GM18526 (cell line): Measurements from ENCODE around the gene EIF4G3.

Experiments used
- POLR2A ChIP-seq: IDR thresholded peaks from 3 replicates; pipeline ENCODE4 v1.6.1; 2011; ENCODE audit not compliant: insufficient read length; ENCODE audit errors: extremely low read depth

Gene EIF4G3

DNA sequence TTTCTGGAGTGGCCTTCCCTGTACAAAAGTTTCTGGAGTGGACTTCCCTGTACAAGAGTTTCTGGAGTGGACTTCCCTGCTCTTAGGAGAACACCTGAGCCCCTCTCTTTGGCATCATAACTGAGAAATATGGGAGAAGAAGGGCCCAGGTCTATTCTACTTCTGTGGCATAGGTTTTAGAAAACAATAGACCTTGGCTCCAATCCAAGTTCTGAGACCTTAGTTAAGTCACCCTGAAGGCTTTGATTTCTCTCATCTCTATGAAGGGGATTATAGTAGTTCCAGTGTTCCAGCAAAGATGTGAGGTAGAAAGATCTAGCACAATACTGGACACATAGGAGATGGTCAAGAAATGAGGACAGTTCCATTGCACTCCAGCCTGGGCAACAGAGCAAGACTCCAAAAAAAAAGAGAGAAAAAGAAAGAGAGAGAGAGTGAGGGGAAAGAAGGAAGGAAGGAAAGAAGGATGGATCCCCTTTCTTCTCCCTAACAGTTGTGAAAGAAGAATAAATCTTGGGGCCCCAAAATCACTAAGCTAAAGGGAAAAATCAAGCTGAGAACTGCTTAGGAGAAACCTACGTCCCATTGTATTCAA is 13.3 kb upstream of the EIF4G3 start:
- TF ChIP-seq POLR2A = no peak

DNA sequence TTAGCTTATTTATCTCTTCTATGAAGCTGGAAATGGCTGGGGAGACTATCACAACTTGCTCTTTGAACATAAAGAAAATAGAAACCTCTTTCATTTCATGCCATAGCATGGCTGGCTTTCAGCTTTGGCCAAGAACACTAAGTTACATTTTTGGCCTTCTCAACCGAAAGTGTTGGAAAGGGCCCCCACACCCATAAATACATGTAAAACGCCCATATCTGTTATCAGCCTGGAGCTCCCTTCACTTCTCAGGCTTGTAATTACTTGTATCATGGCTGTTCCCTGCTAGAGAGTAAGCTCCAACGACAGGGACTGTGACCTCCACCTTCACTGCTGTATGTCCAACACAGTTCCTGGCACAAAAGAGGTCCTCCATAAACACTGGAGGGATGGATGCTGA is 12.7 kb upstream of the EIF4G3 start:
- no peak for TF ChIP-seq POLR2A

DNA sequence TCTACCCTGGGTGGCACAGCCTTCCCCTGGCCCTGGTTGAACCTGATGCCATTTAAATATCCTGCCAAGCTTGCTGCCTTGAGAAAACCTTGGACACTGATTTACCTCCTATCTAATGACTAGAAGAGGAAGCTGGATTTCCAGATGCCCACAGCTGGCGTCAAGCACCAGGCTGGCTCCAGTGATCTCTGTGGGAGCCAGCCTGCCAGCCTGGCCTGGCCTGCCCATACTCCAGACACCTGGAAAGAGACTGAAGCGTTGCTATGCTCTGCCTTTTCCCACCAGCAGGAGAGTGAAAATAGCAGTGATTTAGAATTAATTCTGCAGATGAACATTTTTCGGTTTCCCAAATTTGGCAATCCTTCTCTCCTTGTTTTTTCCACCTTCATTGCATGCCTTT is 11.5 kb upstream of the EIF4G3 start:
- no peak for TF ChIP-seq POLR2A

DNA sequence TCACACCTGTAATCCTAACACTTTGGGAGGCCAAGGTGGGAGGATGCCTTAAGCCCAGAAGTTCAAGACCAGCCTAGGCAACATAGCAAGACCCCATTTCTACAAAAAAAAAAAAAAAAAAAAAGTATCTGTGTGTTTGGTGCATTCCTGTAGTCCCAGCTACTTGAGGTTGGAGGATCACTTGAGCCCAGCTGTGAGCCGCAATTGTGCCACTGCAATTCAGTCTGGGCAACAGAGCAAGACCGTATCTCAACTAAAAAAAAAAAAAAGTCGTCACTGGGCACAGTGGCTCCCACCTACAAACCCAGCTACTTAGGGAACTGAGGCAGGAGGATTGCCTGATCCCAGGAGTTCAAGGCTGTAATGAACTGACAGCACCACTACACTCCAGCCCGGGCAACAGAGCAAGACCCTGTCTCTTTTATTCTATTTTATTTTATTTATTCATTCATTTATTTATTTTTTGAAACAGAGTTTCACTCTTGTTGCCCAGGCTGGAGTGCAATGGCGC is 8.6 kb upstream of the EIF4G3 start:
- TF ChIP-seq POLR2A = no peak

DNA sequence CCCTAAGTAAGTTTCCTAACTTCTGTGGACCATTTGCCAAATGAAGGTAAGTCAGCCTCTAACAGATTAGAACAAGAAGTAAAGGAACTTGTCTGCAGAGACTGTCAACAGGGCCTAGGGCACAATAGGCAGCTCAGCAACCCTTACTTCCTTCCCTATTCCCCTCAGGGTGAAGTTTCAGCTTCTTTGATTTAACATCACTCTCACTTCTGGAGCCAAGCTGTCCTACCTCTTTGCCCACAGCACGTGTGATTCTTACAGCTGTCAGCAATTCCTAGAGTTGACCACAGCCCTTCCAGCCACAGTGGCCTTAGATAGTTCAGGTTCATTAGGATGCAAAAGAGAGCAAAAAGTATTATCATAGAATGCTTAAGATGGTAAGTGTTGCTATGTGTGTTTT is 7.6 kb upstream of the EIF4G3 start:
- no peak for TF ChIP-seq POLR2A

DNA sequence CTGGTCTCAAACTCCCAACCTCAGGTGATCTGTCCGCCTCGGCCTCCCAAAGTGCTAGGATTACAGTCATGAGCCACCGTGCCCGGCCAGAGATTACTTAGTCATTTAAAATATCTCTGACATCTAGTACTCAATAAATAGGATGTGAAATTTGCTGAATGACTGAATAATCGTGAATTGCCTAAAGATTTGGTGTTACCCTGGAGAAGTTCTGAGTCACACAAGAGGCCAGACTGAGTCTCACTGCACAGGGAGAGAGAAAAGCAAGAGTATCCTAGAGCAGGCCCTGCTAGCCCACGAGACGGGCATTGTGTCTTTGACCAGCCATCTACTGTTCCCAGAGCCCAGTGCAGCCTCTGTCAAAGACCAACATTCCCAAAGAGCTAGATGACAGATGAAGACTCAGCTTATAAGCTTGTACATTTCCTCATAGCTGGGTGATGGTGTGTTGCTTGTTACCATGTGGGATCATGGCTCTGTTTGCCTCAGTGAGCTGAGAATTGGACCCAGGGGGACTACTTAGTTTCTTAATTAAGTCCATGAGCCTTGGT is 5.6 kb upstream of the EIF4G3 start:
- TF ChIP-seq POLR2A = no peak

DNA sequence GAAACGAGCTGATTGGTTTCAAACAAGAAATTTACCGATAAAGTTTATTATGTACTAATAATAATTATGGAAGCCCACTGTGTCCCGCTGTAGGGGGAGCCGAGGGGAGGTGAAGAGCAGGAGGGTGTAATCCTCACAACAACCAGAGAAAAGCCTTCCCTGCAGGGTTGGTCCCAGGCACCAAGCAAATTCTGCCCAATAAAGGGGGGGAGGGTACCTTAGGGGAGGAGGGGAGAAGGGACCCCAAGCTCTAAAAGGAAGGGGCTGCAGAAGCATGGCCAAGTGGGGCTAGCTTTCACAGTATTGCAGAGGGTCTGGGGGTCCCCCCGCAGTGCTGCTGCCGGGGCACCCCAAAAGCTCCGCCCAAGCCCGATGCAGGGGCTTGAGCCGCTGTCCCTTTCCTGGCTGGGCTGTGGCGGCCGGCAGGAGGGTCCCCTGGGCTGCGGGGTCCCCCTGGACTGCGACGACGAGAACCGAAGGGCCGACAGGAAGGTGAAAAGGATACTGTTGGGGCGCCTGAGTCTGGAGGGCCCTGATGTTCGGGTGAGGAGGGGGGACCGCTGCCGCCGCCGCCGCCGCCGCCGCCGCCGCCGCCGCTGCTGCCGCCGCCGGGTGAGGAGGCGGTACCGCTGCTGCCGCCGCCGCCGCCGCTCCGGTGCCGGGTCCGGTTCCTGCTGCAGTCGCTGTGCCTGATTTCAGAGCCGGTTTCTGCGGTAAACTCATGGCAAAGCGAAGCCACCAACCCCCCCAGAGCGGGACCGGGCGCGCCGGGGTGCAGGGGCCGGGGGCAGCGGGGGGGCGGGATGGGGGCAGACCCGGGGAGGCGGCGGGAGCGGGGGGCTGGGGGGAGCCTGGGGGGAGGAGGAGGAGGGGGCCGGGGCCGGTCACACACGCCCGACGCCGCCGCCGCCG is 771 bp downstream of the EIF4G3 start:
- TF ChIP-seq POLR2A = no peak

DNA sequence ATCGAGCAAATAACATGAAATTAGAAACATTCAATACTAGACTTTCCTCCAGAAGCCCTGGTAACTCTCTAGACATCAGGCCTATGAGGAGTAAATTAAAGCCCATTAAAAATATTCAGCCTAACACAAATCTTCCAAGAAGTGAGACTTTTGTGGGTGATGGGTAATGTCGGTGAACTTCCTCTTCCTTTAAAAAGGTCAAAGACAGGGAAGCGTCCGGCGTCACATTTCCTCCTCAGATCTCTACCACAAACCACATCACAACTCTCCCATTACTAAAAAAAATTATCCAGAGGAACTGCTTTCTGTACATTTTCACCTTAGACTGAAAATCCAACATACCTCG is 1.4 kb downstream of the EIF4G3 start:
- TF ChIP-seq POLR2A = no peak

DNA sequence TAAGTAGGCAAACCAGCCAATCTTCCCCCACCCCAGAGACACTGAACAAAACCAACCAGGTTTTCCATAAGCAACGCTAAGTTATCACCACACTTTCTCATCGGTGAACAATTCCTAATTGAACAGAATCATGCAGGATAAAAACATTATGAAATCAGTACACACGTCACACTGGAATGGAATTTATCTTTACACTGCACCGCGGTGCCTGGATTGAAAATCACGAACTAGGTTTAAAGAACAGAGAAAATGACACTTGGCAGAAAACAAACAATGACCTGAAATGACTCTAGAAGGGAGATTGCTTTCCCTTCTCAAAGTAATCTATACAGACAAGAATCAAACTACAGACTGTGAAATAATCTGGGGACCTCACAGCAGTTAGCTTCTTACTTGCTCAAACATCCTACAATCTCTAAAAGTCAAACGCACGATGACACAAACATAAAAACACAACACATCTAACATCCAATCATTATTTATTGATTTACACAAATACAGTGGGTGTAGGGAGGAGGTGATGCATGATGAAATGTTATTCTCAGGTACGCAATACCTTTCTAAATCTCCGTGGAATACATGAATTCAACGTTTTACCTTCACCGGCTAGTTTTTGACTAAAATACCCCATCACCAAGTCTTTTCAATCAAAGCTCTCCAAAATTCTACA is 1.9 kb downstream of the EIF4G3 start:
- TF ChIP-seq POLR2A = no peak

DNA sequence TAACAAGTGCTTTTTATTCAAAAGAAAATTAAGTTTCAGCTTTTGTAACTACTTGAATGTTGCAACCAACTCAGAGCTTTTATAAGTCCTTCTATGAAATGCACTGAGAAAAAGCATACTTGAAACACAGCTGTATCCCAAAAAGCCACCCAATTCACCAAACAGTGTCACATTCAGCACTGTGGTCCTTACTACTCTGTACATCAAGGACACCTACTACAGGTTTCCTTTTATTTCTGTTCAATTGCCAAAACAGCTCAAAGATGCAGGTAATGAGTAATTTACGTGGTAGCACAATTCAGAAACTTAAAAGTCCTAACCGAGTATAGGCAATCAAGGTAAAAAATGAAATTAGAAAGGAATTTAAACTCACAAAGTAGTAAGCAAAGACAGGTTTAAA is 2.5 kb downstream of the EIF4G3 start:
- no peak for TF ChIP-seq POLR2A

DNA sequence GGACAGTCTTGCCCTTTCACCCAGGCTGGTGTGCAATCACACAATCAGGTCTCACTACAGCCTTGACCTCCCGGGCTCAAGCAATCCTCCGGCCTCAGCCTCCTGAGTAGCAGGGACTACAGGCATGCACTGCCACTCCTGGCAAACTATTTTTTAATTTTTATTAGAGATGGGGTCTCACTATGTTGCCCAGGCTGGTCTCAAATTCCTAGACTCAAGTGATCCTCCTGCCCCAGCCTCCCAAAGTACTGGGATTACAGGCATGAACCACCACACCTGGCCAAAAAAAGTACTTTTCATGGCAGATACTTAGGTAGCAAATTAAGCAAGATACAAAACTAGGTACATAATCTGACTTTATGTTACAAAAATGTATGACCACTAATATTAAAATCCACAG is 8.3 kb downstream of the EIF4G3 start:
- no peak for TF ChIP-seq POLR2A

DNA sequence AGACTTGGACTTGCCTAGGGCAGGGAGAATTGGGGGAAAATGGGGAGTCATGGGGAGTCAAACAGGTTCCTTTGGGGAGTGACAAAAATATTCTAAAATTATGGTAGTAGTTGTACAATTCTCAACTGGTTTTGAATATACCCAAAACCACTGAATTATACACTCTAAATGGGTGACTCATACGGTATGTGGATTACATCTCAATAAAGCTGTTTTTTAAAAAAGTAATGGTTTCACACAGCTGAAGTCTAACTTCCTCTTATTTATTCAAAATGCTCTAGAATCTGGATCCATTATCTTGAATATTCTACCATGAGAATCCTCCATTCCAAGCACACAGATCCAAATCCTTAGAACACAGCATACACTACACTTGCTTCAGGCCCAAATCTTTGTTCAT is 11.1 kb downstream of the EIF4G3 start:
- TF ChIP-seq POLR2A = no peak

DNA sequence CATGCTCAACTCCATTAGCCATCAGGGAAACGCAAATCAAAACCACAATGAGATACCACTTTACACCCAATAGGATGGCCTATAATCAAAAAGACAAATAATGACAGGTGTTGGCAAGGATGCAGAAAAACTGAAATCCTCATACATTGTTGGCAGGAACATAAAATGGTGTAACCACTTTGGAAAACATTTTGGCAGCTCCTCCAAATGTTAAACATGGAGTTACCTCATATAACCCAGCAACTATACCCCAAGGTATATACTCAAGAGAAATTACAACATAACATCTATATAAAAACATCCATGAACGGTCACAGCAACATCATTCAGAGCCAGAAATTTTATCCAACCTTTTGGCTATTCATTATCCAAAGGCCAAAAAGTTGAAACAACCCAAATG is 11.6 kb downstream of the EIF4G3 start:
- TF ChIP-seq POLR2A = no peak

DNA sequence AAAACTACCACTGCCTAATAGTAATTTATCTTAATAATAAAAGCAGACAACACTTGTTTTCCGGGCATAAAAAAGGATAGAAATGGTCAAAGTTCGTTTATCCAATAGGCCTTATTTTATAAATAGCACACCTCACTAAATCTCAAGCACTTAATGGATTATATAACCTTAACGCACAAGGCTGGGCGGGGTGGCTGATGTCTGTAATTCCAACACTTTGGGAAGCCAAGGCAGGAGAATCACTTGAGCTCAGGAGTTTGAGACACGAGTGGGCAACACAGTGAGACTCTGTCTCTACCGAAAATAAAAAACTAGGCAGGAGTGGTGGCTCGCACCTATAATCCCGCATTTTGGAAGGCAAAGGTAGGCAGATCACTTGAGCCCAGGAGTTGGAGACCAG is 12.4 kb downstream of the EIF4G3 start:
- TF ChIP-seq POLR2A = no peak

DNA sequence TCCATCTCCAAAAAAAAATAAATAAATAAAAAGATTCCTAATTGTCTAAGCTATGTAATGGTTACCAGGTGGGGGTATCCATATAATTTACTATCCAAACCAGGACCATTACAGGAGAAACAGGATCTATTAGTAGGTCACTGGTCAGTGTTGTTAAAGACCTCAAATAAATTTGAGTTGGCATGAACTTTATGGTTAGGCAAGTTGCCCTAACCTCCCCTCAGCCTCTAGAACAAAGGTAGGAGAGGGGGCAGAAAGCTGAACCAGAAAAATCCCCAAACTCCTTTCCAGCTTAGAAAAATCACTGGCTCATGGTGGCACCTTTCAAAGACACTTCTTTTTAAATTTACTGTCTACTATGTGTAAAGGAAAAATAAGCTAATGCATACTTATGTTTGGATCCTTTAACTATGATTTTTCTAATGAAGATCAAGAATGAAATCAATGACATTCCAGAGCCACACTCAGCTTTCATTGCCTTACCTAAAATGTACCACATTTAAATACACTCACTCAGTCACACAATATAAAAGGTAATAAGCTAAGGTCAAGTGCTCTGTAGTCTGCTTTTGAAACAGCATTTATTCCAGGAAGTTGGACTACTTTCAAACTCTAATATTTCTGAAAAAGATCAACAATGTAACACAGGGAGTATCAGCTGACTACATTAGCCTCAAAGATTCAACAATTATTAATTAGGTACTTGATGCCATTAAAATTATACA is 13.8 kb downstream of the EIF4G3 start:
- TF ChIP-seq POLR2A = no peak
